CD4-positive, CD25-positive, alpha-beta regulatory T cell (primary cell): ENCODE measurements around the gene MAP2. TPM values are rescaled to one million over a fixed set of nuclear protein-coding genes. Genes with fewer than 3 reads are reported as not detected.

Experiments used
- ATAC-seq, 2 donors: fragments of 150-1000 bp; cut with Tn5 transposase; one replicate each; pipeline ENCODE4 v1.10.0; 2021; ENCODE audit warnings: low read depth in 2 of 2, moderate number of reproducible peaks in 2 of 2, moderate library complexity in 1 of 2
- DNase-seq, 3 donors: peaks; one replicate each; pipeline versions ENCODE4 v3.0.0 to v3.0.0-alpha.2; 2012 to 2022; ENCODE audit warnings: mixed read lengths in 1 of 3
- H3K27ac ChIP-seq: one replicate; pipeline ENCODE4 v1.7.0; 2013; ENCODE audit warnings: mild to moderate bottlenecking, low read length; ENCODE audit not compliant: insufficient read depth, poor library complexity, severe bottlenecking
- H3K27me3 ChIP-seq: one replicate; pipeline ENCODE4 v1.7.0; 2013; ENCODE audit warnings: low read length; ENCODE audit not compliant: control insufficient read depth, insufficient read depth
- H3K36me3 ChIP-seq: one replicate; pipeline ENCODE4 v1.7.0; 2013; ENCODE audit warnings: mild to moderate bottlenecking, low read length, moderate library complexity; ENCODE audit not compliant: control insufficient read depth, insufficient read depth
- H3K4me1 ChIP-seq: 2 replicates; pipeline ENCODE4 v1.7.0; 2013; ENCODE audit warnings: mild to moderate bottlenecking, low read length; ENCODE audit not compliant: insufficient read depth, control insufficient read depth, poor library complexity, severe bottlenecking
- H3K4me3 ChIP-seq: one replicate; pipeline ENCODE4 v1.7.0; 2013; ENCODE audit warnings: low read depth, mild to moderate bottlenecking, low read length, moderate library complexity
- H3K9me3 ChIP-seq, 2 experiments: 1 replicate in 1 of 2; 2 replicates in 1 of 2; pipeline ENCODE4 v1.7.0; 2013; ENCODE audit warnings: low read length in 2 of 2, mild to moderate bottlenecking in 1 of 2, moderate library complexity in 1 of 2; ENCODE audit not compliant: control insufficient read depth in 2 of 2
- H3K27ac Mint-ChIP-seq, 3 donors: one replicate each; pipeline ENCODE4 v1.8.0; 2020 to 2022; ENCODE audit warnings: mild to moderate bottlenecking in 3 of 3, mixed read lengths in 3 of 3, moderate library complexity in 2 of 3
- H3K27me3 Mint-ChIP-seq: one replicate; pipeline ENCODE4 v1.8.0; 2022; ENCODE audit warnings: mild to moderate bottlenecking, mixed read lengths
- H3K36me3 Mint-ChIP-seq: one replicate; pipeline ENCODE4 v1.8.0; 2020; ENCODE audit warnings: mixed read lengths
- H3K4me1 Mint-ChIP-seq, 4 donors: one replicate each; pipeline ENCODE4 v1.8.0; 2020 to 2022; ENCODE audit warnings: mixed read lengths in 4 of 4, mild to moderate bottlenecking in 1 of 4
- H3K4me3 Mint-ChIP-seq, 4 donors: one replicate each; pipeline ENCODE4 v1.8.0; 2020 to 2022; ENCODE audit warnings: mild to moderate bottlenecking in 4 of 4, mixed read lengths in 4 of 4, moderate library complexity in 3 of 4
- H3K9me3 Mint-ChIP-seq, 7 donors: one replicate each; pipeline ENCODE4 v1.8.0; 2020 to 2022; ENCODE audit warnings: mixed read lengths in 7 of 7, mild to moderate bottlenecking in 3 of 7, moderate library complexity in 2 of 7
- polyA plus RNA-seq, 4 donors: library from polyadenylated mRNA; unstranded; fragments of 300-500 nt; fragmentation: Illumina TruSeq; gene quantifications; one replicate each; pipeline ENCODE4 v1.2.3, GENCODE V29; 2021
- total RNA-seq: library from RNA; stranded (reverse); gene quantifications from one replicate; pipeline ENCODE4 v1.2.3, GENCODE V29; 2022

Gene MAP2
- total and polyA plus RNA-seq, 5 donors from 2014 or later, result 0.16 to 1.1 TPM; not detected in 3

DNA sequence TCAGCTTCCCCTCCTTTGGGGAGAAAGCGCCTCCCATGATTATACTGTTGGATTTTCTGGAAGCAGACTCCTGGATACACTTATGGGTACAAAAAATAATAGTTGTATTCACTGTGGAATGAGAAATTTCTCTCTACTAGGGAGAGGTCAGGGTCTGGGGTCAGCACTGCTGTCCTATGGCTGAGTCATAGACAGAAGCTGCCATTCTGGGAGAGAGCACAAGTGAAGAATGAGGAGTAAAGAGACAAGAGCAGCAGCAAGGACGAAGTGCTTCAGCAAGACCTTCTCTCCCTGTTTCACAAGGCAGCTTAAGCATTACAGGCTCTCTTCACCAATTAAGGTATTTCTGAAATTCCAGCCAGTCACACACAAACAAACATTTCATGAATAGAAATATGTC lies 337.7 kb downstream of the MAP2 start:
- Mint-ChIP-seq H3K4me1 (no peaks in the 10 kb centered on the region), H3K4me3 (no peak overlapping the region), H3K27ac (no peak overlapping the region), H3K36me3 (no peaks in the 10 kb centered on the region), H3K27me3 (no peaks in the 10 kb centered on the region), H3K9me3 (peaks cover 0 to 5% (median 3%) of the 10 kb centered on the region in 7 donors)
- no peak for DNase-seq
- H3K4me1 ChIP-seq, result no peaks in the 10 kb centered on the region
- H3K27ac ChIP-seq, result no peak overlapping the region
- no peak overlapping the region for H3K4me3 ChIP-seq
- H3K36me3 ChIP-seq, result no peaks in the 10 kb centered on the region
- ATAC-seq, result no peak
- no peaks in the 10 kb centered on the region for H3K27me3 ChIP-seq
- H3K9me3 ChIP-seq, result no peaks in the 10 kb centered on the region

- H3K27ac Mint-ChIP-seq, result no peak overlapping the region
- peaks cover 0 to 6% (median 3%) of the 10 kb centered on the region in 7 donors for H3K9me3 Mint-ChIP-seq
- no peaks in the 10 kb centered on the region for H3K27me3 Mint-ChIP-seq
- no peak overlapping the region for H3K4me3 Mint-ChIP-seq
- Histone ChIP-seq H3K4me3 (no peak overlapping the region), H3K9me3 (no peaks in the 10 kb centered on the region), H3K4me1 (no peaks in the 10 kb centered on the region), H3K36me3 (no peaks in the 10 kb centered on the region), H3K27ac (no peak overlapping the region), H3K27me3 (no peaks in the 10 kb centered on the region)
- no peaks in the 10 kb centered on the region for H3K36me3 Mint-ChIP-seq
- DNase-seq (no peak), ATAC-seq (no peak)
- no peaks in the 10 kb centered on the region for H3K4me1 Mint-ChIP-seq
These were observed 338.7 kb downstream of the MAP2 start for GRCh38 chr2:209762563-209762962.

GRCh38 chr2:209763106-209763505 lies 339.3 kb downstream of the MAP2 start:
- Mint-ChIP-seq H3K9me3 (peaks cover 0 to 7% (median 3%) of the 10 kb centered on the region in 7 donors), H3K4me3 (no peak overlapping the region)
- no peak for ATAC-seq

DNA sequence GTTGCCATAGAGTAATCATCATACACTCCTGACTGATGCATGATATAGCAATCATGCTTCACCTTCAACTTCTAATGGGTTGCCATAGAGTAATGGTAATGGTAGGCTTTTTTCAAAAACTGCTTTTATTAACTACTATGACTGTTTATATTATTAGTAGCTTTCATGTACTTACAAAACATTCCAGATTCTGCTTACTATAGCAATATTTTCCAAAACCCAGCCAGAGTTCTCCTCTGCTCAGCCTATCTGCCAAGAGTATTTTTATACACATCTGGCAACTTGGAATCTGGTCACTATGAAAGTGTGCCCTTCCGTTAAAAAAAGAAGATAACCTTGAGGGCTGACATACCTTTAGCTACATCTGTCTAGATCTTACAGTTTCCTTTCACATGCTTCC lies 342.8 kb downstream of the MAP2 start:
- H3K9me3 ChIP-seq, result no peaks in the 10 kb centered on the region
- H3K36me3 ChIP-seq, result no peaks in the 10 kb centered on the region
- peaks cover 4% of the 10 kb centered on the region for H3K27me3 ChIP-seq
- no peaks in the 10 kb centered on the region for H3K4me1 ChIP-seq
- peaks cover 25% of the 10 kb centered on the region for H3K27me3 Mint-ChIP-seq
- no peak overlapping the region for H3K27ac ChIP-seq
- H3K4me1 Mint-ChIP-seq, result peaks cover 0 to 3% (median 1%) of the 10 kb centered on the region in 4 donors
- DNase-seq, result no peak
- H3K4me3 Mint-ChIP-seq, result no peak overlapping the region
- H3K4me3 ChIP-seq, result no peak overlapping the region
- H3K36me3 Mint-ChIP-seq, result no peaks in the 10 kb centered on the region
- ATAC-seq, result no peak
- H3K27ac Mint-ChIP-seq, result no peak overlapping the region
- H3K9me3 Mint-ChIP-seq, result peaks cover 0 to 7% (median 3%) of the 10 kb centered on the region in 7 donors

More at GRCh38 chr2:209763106-209763505, 339.3 kb downstream of the MAP2 start:
- Mint-ChIP-seq H3K4me1 (no peaks in the 10 kb centered on the region), H3K27ac (no peak overlapping the region), H3K36me3 (no peaks in the 10 kb centered on the region), H3K27me3 (peaks cover under 1% of the 10 kb centered on the region)
- no peaks in the 10 kb centered on the region for H3K4me1 ChIP-seq
- H3K4me3 ChIP-seq, result no peak overlapping the region
- H3K36me3 ChIP-seq, result no peaks in the 10 kb centered on the region
- DNase-seq, result no peak
- H3K27me3 ChIP-seq, result no peaks in the 10 kb centered on the region
- no peak overlapping the region for H3K27ac ChIP-seq
- H3K9me3 ChIP-seq, result no peaks in the 10 kb centered on the region

GRCh38 chr2:209767316-209767715 lies 343.5 kb downstream of the MAP2 start:
- no peak for ATAC-seq
- peaks cover 0 to 3% (median 1%) of the 10 kb centered on the region in 4 donors for H3K4me1 Mint-ChIP-seq
- H3K27ac Mint-ChIP-seq, result no peak overlapping the region
- no peak for DNase-seq
- H3K9me3 Mint-ChIP-seq, result peaks cover 0 to 7% (median 3%) of the 10 kb centered on the region in 7 donors
- H3K27me3 ChIP-seq, result peaks cover 4% of the 10 kb centered on the region
- H3K4me3 Mint-ChIP-seq, result no peak overlapping the region
- H3K36me3 ChIP-seq, result no peaks in the 10 kb centered on the region
- no peaks in the 10 kb centered on the region for H3K9me3 ChIP-seq
- H3K36me3 Mint-ChIP-seq, result no peaks in the 10 kb centered on the region
- H3K4me1 ChIP-seq, result no peaks in the 10 kb centered on the region
- H3K27ac ChIP-seq, result no peak overlapping the region
- no peak overlapping the region for H3K4me3 ChIP-seq
- H3K27me3 Mint-ChIP-seq, result peaks cover 25% of the 10 kb centered on the region

- no peaks in the 10 kb centered on the region for H3K36me3 ChIP-seq
- H3K4me1 ChIP-seq, result no peaks in the 10 kb centered on the region
- H3K27ac Mint-ChIP-seq, result no peak overlapping the region
- no peaks in the 10 kb centered on the region for H3K9me3 ChIP-seq
- no peak overlapping the region for H3K4me3 Mint-ChIP-seq
- H3K27me3 ChIP-seq, result peaks cover 9% of the 10 kb centered on the region
- H3K27me3 Mint-ChIP-seq, result peaks cover 34% of the 10 kb centered on the region
- H3K4me3 ChIP-seq, result no peak overlapping the region
- H3K9me3 Mint-ChIP-seq, result peaks cover 0 to 7% (median 4%) of the 10 kb centered on the region in 7 donors
- H3K4me1 Mint-ChIP-seq, result peaks cover 0 to 3% (median 1%) of the 10 kb centered on the region in 4 donors
- ATAC-seq (no peak), DNase-seq (no peak)
- H3K27ac ChIP-seq, result no peak overlapping the region
- no peaks in the 10 kb centered on the region for H3K36me3 Mint-ChIP-seq
These were observed 344.7 kb downstream of the MAP2 start for GRCh38 chr2:209768557-209768956.

GRCh38 chr2:209771474-209772289 lies 347.8 kb downstream of the MAP2 start, which contains the start of gene UNC80:
Gene UNC80, plus strand, starts transcription at chr2:209771832. Its CDS starts 241 bp downstream, at chr2:209772073.
- no peaks in the 10 kb centered on the region for H3K36me3 ChIP-seq
- no peaks in the 10 kb centered on the region for H3K4me1 ChIP-seq
- Mint-ChIP-seq H3K9me3 (peaks cover 0 to 7% (median 4%) of the 10 kb centered on the region in 7 donors), H3K4me3 (peak within 1 kb of the TSS in 1 of 4 donors; percentile 5), H3K36me3 (no peaks in the 10 kb centered on the region), H3K4me1 (peaks cover 0 to 3% (median 1%) of the 10 kb centered on the region in 4 donors), H3K27ac (no peak within 1 kb of the TSS), H3K27me3 (peaks cover 34% of the 10 kb centered on the region)
- H3K27ac ChIP-seq, result no peak within 1 kb of the TSS
- DNase-seq, result no peak
- H3K9me3 ChIP-seq, result no peaks in the 10 kb centered on the region
- ATAC-seq, result no peak
- H3K4me3 ChIP-seq, result no peak within 1 kb of the TSS
- peaks cover 9% of the 10 kb centered on the region for H3K27me3 ChIP-seq

GRCh38 chr2:209772290-209772685 lies 348.4 kb downstream of the MAP2 start:
- H3K4me1 Mint-ChIP-seq, result peaks cover 0 to 3% (median 1%) of the 10 kb centered on the region in 4 donors
- no peaks in the 10 kb centered on the region for H3K9me3 ChIP-seq
- H3K9me3 Mint-ChIP-seq, result peaks cover 0 to 7% (median 4%) of the 10 kb centered on the region in 7 donors
- no peak for ATAC-seq
- H3K27me3 Mint-ChIP-seq, result peaks cover 34% of the 10 kb centered on the region
- no peak for DNase-seq
- H3K27me3 ChIP-seq, result peaks cover 9% of the 10 kb centered on the region
- no peaks in the 10 kb centered on the region for H3K4me1 ChIP-seq
- no peaks in the 10 kb centered on the region for H3K36me3 ChIP-seq
- no peak overlapping the region for H3K4me3 Mint-ChIP-seq
- no peak overlapping the region for H3K4me3 ChIP-seq
- no peaks in the 10 kb centered on the region for H3K36me3 Mint-ChIP-seq
- H3K27ac ChIP-seq, result no peak overlapping the region
- no peak overlapping the region for H3K27ac Mint-ChIP-seq
